ENCODE measurements around the gene CLIC5.

- TF ChIP-seq, protein P1, sequence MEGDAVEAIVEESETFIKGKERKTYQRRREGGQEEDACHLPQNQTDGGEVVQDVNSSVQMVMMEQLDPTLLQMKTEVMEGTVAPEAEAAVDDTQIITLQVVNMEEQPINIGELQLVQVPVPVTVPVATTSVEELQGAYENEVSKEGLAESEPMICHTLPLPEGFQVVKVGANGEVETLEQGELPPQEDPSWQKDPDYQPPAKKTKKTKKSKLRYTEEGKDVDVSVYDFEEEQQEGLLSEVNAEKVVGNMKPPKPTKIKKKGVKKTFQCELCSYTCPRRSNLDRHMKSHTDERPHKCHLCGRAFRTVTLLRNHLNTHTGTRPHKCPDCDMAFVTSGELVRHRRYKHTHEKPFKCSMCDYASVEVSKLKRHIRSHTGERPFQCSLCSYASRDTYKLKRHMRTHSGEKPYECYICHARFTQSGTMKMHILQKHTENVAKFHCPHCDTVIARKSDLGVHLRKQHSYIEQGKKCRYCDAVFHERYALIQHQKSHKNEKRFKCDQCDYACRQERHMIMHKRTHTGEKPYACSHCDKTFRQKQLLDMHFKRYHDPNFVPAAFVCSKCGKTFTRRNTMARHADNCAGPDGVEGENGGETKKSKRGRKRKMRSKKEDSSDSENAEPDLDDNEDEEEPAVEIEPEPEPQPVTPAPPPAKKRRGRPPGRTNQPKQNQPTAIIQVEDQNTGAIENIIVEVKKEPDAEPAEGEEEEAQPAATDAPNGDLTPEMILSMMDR (conservative IDR thresholded peaks at IDR 0.05 in 1 of 2, IDR thresholded peaks at IDR 0.05 in 1 of 2; ENCODE audit: extremely low read depth in 1 of 2, insufficient read depth in 1 of 2, low read depth in 1 of 2, low read length in 2 of 2) = no peak
- no peak for TF ChIP-seq EZH2 (IDR thresholded peaks at IDR 0.05; ENCODE audit: borderline replicate concordance, low read length)
Measured at GRCh38 chr6:46057792-46058191, 42.1 kb upstream of the CLIC5 start.
